Esophagus squamous epithelium (tissue), 4 donors: ENCODE results near the gene MEIS2.

Experiments used
- CTCF ChIP-seq, 6 experiments: fragments of 450-650 bp in 4 of 6; fragments of 200-600 bp in 2 of 6; sonication (generic) in 2 of 6; IDR thresholded peaks; one replicate each; pipeline ENCODE4 v1.5.1; 2016 to 2019; ENCODE audit warnings: antibody characterized with exemption in 6 of 6, mild to moderate bottlenecking in 4 of 6, moderate library complexity in 4 of 6
- POLR2A ChIP-seq, 4 donors: fragments of 450-650 bp; IDR thresholded peaks; one replicate each; pipeline ENCODE4 v1.6.1; 2017; ENCODE audit warnings: antibody characterized with exemption in 4 of 4, mild to moderate bottlenecking in 4 of 4, moderate library complexity in 3 of 4

GRCh38 chr15:36882487-36883131 is 217.7 kb downstream of the MEIS2 start:
- TF ChIP-seq CTCF (IDR thresholded peaks at IDR 0.05) (no peak), POLR2A (IDR thresholded peaks at IDR 0.05) (no peak)
